ENCODE results near the gene RASGEF1C. TPM values are rescaled to one million over a fixed set of nuclear protein-coding genes. Genes with fewer than 3 reads are reported as not detected.

Gene RASGEF1C
- total RNA-seq, 1 donor from 2014 or later = not detected

- no peaks in the 10 kb centered on the region for H3K9me3 ChIP-seq
- no peak overlapping the region for H3K4me3 ChIP-seq
- H3K36me3 ChIP-seq = no peaks in the 10 kb centered on the region
- ATAC-seq (no peak), DNase-seq (peak; percentile 33)
- no peak for TF ChIP-seq CTCF (IDR thresholded peaks at IDR 0.05)
- H3K27me3 ChIP-seq (ENCODE audit: low read depth) = peaks cover 9% of the 10 kb centered on the region
- intact Hi-C loops (cut with DNase I) = no loop called here
- H3K4me1 ChIP-seq = no peaks in the 10 kb centered on the region
- H3K27ac ChIP-seq = no peak overlapping the region
Observed at GRCh38 chr5:180135967-180136629, 72.9 kb downstream of the RASGEF1C start.

- Histone ChIP-seq H3K27me3 (ENCODE audit: low read depth) (peaks cover 5% of the 10 kb centered on the region), H3K4me3 (no peak overlapping the region), H3K4me1 (no peaks in the 10 kb centered on the region), H3K9me3 (no peaks in the 10 kb centered on the region), H3K36me3 (no peaks in the 10 kb centered on the region), H3K27ac (no peak overlapping the region)
- intact Hi-C loops (cut with DNase I) = no loop called here
- DNase-seq = peak; percentile 63
- ATAC-seq = peak; percentile 48 to 59
- TF ChIP-seq CTCF (IDR thresholded peaks at IDR 0.05) = no peak
Observed at GRCh38 chr5:180135128-180135955, 73.7 kb downstream of the RASGEF1C start.

GRCh38 chr5:180133971-180134508 is 75.0 kb downstream of the RASGEF1C start:
- Histone ChIP-seq H3K36me3 (no peaks in the 10 kb centered on the region), H3K27me3 (ENCODE audit: low read depth) (peaks cover 5% of the 10 kb centered on the region), H3K9me3 (no peaks in the 10 kb centered on the region), H3K4me3 (no peak overlapping the region), H3K4me1 (no peaks in the 10 kb centered on the region), H3K27ac (no peak overlapping the region)
- TF ChIP-seq CTCF (IDR thresholded peaks at IDR 0.05) = no peak
- ATAC-seq (no peak), DNase-seq (peak; percentile 39)
- intact Hi-C loops (cut with DNase I) = no loop called here

GRCh38 chr5:180133551-180133950 is 75.5 kb downstream of the RASGEF1C start:
- Histone ChIP-seq H3K27me3 (ENCODE audit: low read depth) (peaks cover 5% of the 10 kb centered on the region), H3K4me1 (no peaks in the 10 kb centered on the region), H3K9me3 (no peaks in the 10 kb centered on the region), H3K27ac (no peak overlapping the region), H3K36me3 (no peaks in the 10 kb centered on the region), H3K4me3 (no peak overlapping the region)
- DNase-seq = no peak
- ATAC-seq = no peak
- intact Hi-C loops (cut with DNase I) = no loop called here
- TF ChIP-seq CTCF (IDR thresholded peaks at IDR 0.05) = no peak

GRCh38 chr5:180133060-180133459 is 76.0 kb downstream of the RASGEF1C start:
- Histone ChIP-seq H3K27me3 (ENCODE audit: low read depth) (peaks cover 5% of the 10 kb centered on the region), H3K27ac (no peak overlapping the region), H3K4me3 (no peak overlapping the region), H3K4me1 (no peaks in the 10 kb centered on the region), H3K36me3 (no peaks in the 10 kb centered on the region), H3K9me3 (no peaks in the 10 kb centered on the region)
- intact Hi-C loops (cut with DNase I) = no loop called here
- DNase-seq (no peak), ATAC-seq (no peak)
- TF ChIP-seq CTCF (IDR thresholded peaks at IDR 0.05) = no peak

All from lower lobe of right lung (tissue), 2 donors.